Fibroblast of the aortic adventitia (primary cell): Measurements from ENCODE around the gene KCNH1. TPM values are rescaled to one million over a fixed set of nuclear protein-coding genes. Genes with fewer than 3 reads are reported as not detected.

Experiments used
- DNase-seq: peaks from one replicate; pipeline ENCODE4 v3.0.0-alpha.2; 2010; ENCODE audit warnings: low read depth
- H3K4me3 ChIP-seq: 2 replicates; pipeline ENCODE4 v1.5.1; 2011; ENCODE audit warnings: low read depth, mild to moderate bottlenecking, control low read depth, low read length, moderate library complexity
- CTCF ChIP-seq: IDR thresholded peaks from 2 replicates; pipeline ENCODE4 v1.5.1; 2011; ENCODE audit warnings: mild to moderate bottlenecking, low read length, control low read depth, inconsistent platforms; ENCODE audit not compliant: insufficient read depth
- total RNA-seq: library from RNA; depleted of rRNA; stranded (reverse); fragments of >200 nt; gene quantifications from 2 replicates; pipeline ENCODE4 v1.2.3, GENCODE V29; 2012; ENCODE audit warnings: low replicate concordance

The KCNH1 gene
- total RNA-seq, 1 donor = not detected

GRCh38 chr1:210646258-210646616, 487.7 kb downstream of the KCNH1 start:
- TF ChIP-seq CTCF = no peak
- no peak for DNase-seq
- H3K4me3 ChIP-seq = no peak overlapping the region

- no peak for DNase-seq
- H3K4me3 ChIP-seq = no peak overlapping the region
- TF ChIP-seq CTCF = no peak
Observed at GRCh38 chr1:210645582-210646257, 488.2 kb downstream of the KCNH1 start.

GRCh38 chr1:210641582-210641981, 492.4 kb downstream of the KCNH1 start:
- no peak for DNase-seq
- no peak for TF ChIP-seq CTCF
- H3K4me3 ChIP-seq = no peak overlapping the region

GRCh38 chr1:210635108-210635507, 498.8 kb downstream of the KCNH1 start:
- H3K4me3 ChIP-seq = no peak overlapping the region
- no peak for TF ChIP-seq CTCF
- no peak for DNase-seq

GRCh38 chr1:210633636-210634035, 500.3 kb downstream of the KCNH1 start:
- TF ChIP-seq CTCF = no peak
- no peak for DNase-seq
- no peak overlapping the region for H3K4me3 ChIP-seq

GRCh38 chr1:210633140-210633539, 500.8 kb downstream of the KCNH1 start:
- TF ChIP-seq CTCF = no peak

GRCh38 chr1:210631399-210631798, 502.5 kb downstream of the KCNH1 start:
- no peak for TF ChIP-seq CTCF
- DNase-seq = no peak

More at GRCh38 chr1:210633140-210633539, 500.8 kb downstream of the KCNH1 start:
- no peak overlapping the region for H3K4me3 ChIP-seq
- DNase-seq = no peak

More at GRCh38 chr1:210631399-210631798, 502.5 kb downstream of the KCNH1 start:
- H3K4me3 ChIP-seq = no peak overlapping the region
